ENCODE data around the gene FAM234B.

GRCh38 chr12:13082861-13083260 lies 38.7 kb downstream of the FAM234B start:
- TF ChIP-seq, protein P1, sequence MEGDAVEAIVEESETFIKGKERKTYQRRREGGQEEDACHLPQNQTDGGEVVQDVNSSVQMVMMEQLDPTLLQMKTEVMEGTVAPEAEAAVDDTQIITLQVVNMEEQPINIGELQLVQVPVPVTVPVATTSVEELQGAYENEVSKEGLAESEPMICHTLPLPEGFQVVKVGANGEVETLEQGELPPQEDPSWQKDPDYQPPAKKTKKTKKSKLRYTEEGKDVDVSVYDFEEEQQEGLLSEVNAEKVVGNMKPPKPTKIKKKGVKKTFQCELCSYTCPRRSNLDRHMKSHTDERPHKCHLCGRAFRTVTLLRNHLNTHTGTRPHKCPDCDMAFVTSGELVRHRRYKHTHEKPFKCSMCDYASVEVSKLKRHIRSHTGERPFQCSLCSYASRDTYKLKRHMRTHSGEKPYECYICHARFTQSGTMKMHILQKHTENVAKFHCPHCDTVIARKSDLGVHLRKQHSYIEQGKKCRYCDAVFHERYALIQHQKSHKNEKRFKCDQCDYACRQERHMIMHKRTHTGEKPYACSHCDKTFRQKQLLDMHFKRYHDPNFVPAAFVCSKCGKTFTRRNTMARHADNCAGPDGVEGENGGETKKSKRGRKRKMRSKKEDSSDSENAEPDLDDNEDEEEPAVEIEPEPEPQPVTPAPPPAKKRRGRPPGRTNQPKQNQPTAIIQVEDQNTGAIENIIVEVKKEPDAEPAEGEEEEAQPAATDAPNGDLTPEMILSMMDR (IDR thresholded peaks at IDR 0.05), result no peak
- TF ChIP-seq POLR2A (IDR thresholded peaks at IDR 0.05), result no peak
